Right cardiac atrium (tissue), 5 donors: ENCODE data around the gene KRTAP1-5. TPM values are rescaled to one million over a fixed set of nuclear protein-coding genes. Genes with fewer than 3 reads are reported as not detected.
"Not testable (repeated sequence)": the region's sequence is repeated elsewhere in the genome, so short reads cannot be mapped to it uniquely, and the experiment has no call there.

Experiments used
- ATAC-seq, 2 donors: fragments of 200-7000 bp; cut with Tn5 transposase; one replicate each; pipeline versions ENCODE4 v1.8.0 to v1.9.1; 2020; ENCODE audit warnings: moderate library complexity in 2 of 2, mild to moderate bottlenecking in 1 of 2
- DNase-seq, 3 donors: peaks; one replicate each; pipeline ENCODE4 v3.0.0-alpha.2; 2020
- H3K27ac ChIP-seq: one replicate; pipeline ENCODE4 v1.5.1; 2013; ENCODE audit warnings: mild to moderate bottlenecking, low read length, control low read depth, moderate library complexity
- H3K27me3 ChIP-seq: one replicate; pipeline ENCODE4 v1.6.1; 2013; ENCODE audit not compliant: control insufficient read depth, insufficient read depth
- H3K4me1 ChIP-seq: one replicate; pipeline ENCODE4 v1.6.1; 2013; ENCODE audit warnings: low read length; ENCODE audit not compliant: control insufficient read depth, insufficient read depth
- H3K4me3 ChIP-seq: one replicate; pipeline ENCODE4 v1.5.1; 2013; ENCODE audit warnings: low read length, control low read depth
- H3K9me3 ChIP-seq: one replicate; pipeline ENCODE4 v1.6.1; 2013; ENCODE audit warnings: low read length; ENCODE audit not compliant: control insufficient read depth
- WGBS: extraction: QIAGEN DNeasy Blood & Tissue Kit; methylation state at CpG from one replicate; pipeline ENCODE4 v1.1.7; 2013; 5-methylcytosine and 5-hydroxymethylcytosine counted together
- intact Hi-C, 4 donors: fragments of 100-400 bp; cut with DNase I; formaldehyde crosslinking; loops; one replicate each; pipeline versions ENCODE4 v1.11.0 to v1.14.0; 2022 to 2023
- polyA plus RNA-seq: library from polyadenylated mRNA; stranded (reverse); fragments of 200-250 nt; gene quantifications from one replicate; pipeline ENCODE4 v1.2.3, GENCODE V29; 2013
- total RNA-seq, 4 donors: library from RNA; stranded (reverse); fragmentation: NEBNext Ultra II Directional; extraction: Animal tissue kit (Norgen Biotek cat#: 25700); gene quantifications; one replicate each; pipeline ENCODE4 v1.2.1, GENCODE V29; 2021
- donor health status: healthy with polysubstance abuse.
- donor health status: DM: no; HTN: yes; CAD: no.
- donor health status: DM: no; HTN: no; CAD: no.
- donor health status: DM: no; HTN: yes; CAD: no; lungs with severe emphysema.
- donor health status: DM: yes; HTN: yes; CAD: no.

KRTAP1-5 gene
- total and polyA plus RNA-seq, 5 donors: not detected

GRCh38 chr17:41061964-41062363 lies 35.0 kb upstream of the KRTAP1-5 start:
- ATAC-seq: no peak
- 74% methylated on average over 1 of the region's 1 CpG for WGBS
- Histone ChIP-seq H3K27ac (no peak overlapping the region), H3K4me1 (no peaks in the 10 kb centered on the region), H3K9me3 (no peaks in the 10 kb centered on the region), H3K4me3 (no peak overlapping the region), H3K27me3 (no peaks in the 10 kb centered on the region)
- intact Hi-C loops: no loop called here
- no peak for DNase-seq

GRCh38 chr17:41060052-41060604 lies 33.1 kb upstream of the KRTAP1-5 start, which contains the start of gene KRTAP2-3:
KRTAP2-3 (minus strand) TSS chr17:41060114; CDS start chr17:41060050, 64 bp downstream.
- DNase-seq (no peak), ATAC-seq (no peak)
- H3K4me1 ChIP-seq: no peaks in the 10 kb centered on the region
- H3K4me3 ChIP-seq: no peak within 1 kb of the TSS
- no peaks in the 10 kb centered on the region for H3K9me3 ChIP-seq
- intact Hi-C loops: no loop called here
- 56% methylated on average over 6 of the region's 6 CpGs for WGBS
- no peaks in the 10 kb centered on the region for H3K27me3 ChIP-seq
- no peak within 1 kb of the TSS for H3K27ac ChIP-seq

- ATAC-seq, H3K27ac ChIP-seq, H3K9me3 ChIP-seq, intact Hi-C loops, DNase-seq, H3K4me1 ChIP-seq, H3K27me3 ChIP-seq, H3K4me3 ChIP-seq: not testable (repeated sequence)
- 24% methylated on average over 11 of the region's 31 CpGs for WGBS
Observed at GRCh38 chr17:41059276-41060051, 32.5 kb upstream of the KRTAP1-5 start.

- Histone ChIP-seq H3K27me3 (peaks cover 3% of the 10 kb centered on the region), H3K9me3 (no peaks in the 10 kb centered on the region), H3K4me1 (no peaks in the 10 kb centered on the region), H3K27ac (no peak overlapping the region), H3K4me3 (no peak overlapping the region)
- ATAC-seq (no peak), DNase-seq (no peak)
- intact Hi-C loops: no loop called here
- 86% methylated on average over 5 of the region's 5 CpGs for WGBS
Observed at GRCh38 chr17:41058741-41059140, 31.7 kb upstream of the KRTAP1-5 start.

GRCh38 chr17:41057547-41057946 lies 30.5 kb upstream of the KRTAP1-5 start:
- H3K27ac ChIP-seq: no peak overlapping the region
- DNase-seq (no peak), ATAC-seq (no peak)
- intact Hi-C loops: no loop called here
- 95% methylated on average over 1 of the region's 1 CpG for WGBS
- H3K4me1 ChIP-seq: no peaks in the 10 kb centered on the region
- no peak overlapping the region for H3K4me3 ChIP-seq
- peaks cover 3% of the 10 kb centered on the region for H3K27me3 ChIP-seq
- H3K9me3 ChIP-seq: no peaks in the 10 kb centered on the region

- WGBS: 39% methylated on average over 1 of the region's 6 CpGs
- intact Hi-C loops, ATAC-seq: not testable (repeated sequence)
Observed at GRCh38 chr17:41055130-41055529, 28.1 kb upstream of the KRTAP1-5 start, which contains the start of gene KRTAP2-2. KRTAP2-2 (minus strand) TSS chr17:41055230; CDS start chr17:41055211, 19 bp downstream.

GRCh38 chr17:41054556-41054955 lies 27.5 kb upstream of the KRTAP1-5 start:
- ATAC-seq, DNase-seq, H3K27ac ChIP-seq, H3K27me3 ChIP-seq, H3K9me3 ChIP-seq, H3K4me1 ChIP-seq, intact Hi-C loops, H3K4me3 ChIP-seq: not testable (repeated sequence)
- 66% methylated on average over 9 of the region's 9 CpGs for WGBS

More at GRCh38 chr17:41055130-41055529, 28.1 kb upstream of the KRTAP1-5 start, which contains the start of gene KRTAP2-2:
- DNase-seq, H3K4me3 ChIP-seq, H3K4me1 ChIP-seq, H3K27me3 ChIP-seq, H3K27ac ChIP-seq, H3K9me3 ChIP-seq: not testable (repeated sequence)

- no peak overlapping the region for H3K4me3 ChIP-seq
- H3K9me3 ChIP-seq: no peaks in the 10 kb centered on the region
- no peak for DNase-seq
- 88% methylated on average over 4 of the region's 4 CpGs for WGBS
- intact Hi-C loops: no loop called here
- no peak overlapping the region for H3K27ac ChIP-seq
- H3K27me3 ChIP-seq: peaks cover 3% of the 10 kb centered on the region
- ATAC-seq: no peak
- no peaks in the 10 kb centered on the region for H3K4me1 ChIP-seq
Observed at GRCh38 chr17:41054025-41054424, 27.0 kb upstream of the KRTAP1-5 start.

- DNase-seq: no peak
- no peak overlapping the region for H3K4me3 ChIP-seq
- no peaks in the 10 kb centered on the region for H3K9me3 ChIP-seq
- peaks cover 7% of the 10 kb centered on the region for H3K27me3 ChIP-seq
- intact Hi-C loops: no loop called here
- H3K4me1 ChIP-seq: no peaks in the 10 kb centered on the region
- H3K27ac ChIP-seq: no peak overlapping the region
- no peak for ATAC-seq
Observed at GRCh38 chr17:41052566-41052965, 25.6 kb upstream of the KRTAP1-5 start.

- DNase-seq: no peak
- WGBS: 44% methylated on average over 2 of the region's 2 CpGs
- intact Hi-C loops: no loop called here
Observed at GRCh38 chr17:41049110-41049509, 22.1 kb upstream of the KRTAP1-5 start.

GRCh38 chr17:41048441-41048840 lies 21.4 kb upstream of the KRTAP1-5 start:
- Histone ChIP-seq H3K27me3 (peaks cover 4% of the 10 kb centered on the region), H3K4me1 (no peaks in the 10 kb centered on the region), H3K9me3 (no peaks in the 10 kb centered on the region), H3K4me3 (no peak overlapping the region), H3K27ac (no peak overlapping the region)
- DNase-seq (no peak), ATAC-seq (no peak)
- intact Hi-C loops: no loop called here
- 67% methylated on average over 7 of the region's 7 CpGs for WGBS

More at GRCh38 chr17:41049110-41049509, 22.1 kb upstream of the KRTAP1-5 start:
- H3K4me3 ChIP-seq: no peak overlapping the region
- no peaks in the 10 kb centered on the region for H3K4me1 ChIP-seq
- no peak overlapping the region for H3K27ac ChIP-seq
- no peak for ATAC-seq
- no peaks in the 10 kb centered on the region for H3K9me3 ChIP-seq
- H3K27me3 ChIP-seq: peaks cover 6% of the 10 kb centered on the region
